ENCODE measurements around the gene EFNA3.

DNA sequence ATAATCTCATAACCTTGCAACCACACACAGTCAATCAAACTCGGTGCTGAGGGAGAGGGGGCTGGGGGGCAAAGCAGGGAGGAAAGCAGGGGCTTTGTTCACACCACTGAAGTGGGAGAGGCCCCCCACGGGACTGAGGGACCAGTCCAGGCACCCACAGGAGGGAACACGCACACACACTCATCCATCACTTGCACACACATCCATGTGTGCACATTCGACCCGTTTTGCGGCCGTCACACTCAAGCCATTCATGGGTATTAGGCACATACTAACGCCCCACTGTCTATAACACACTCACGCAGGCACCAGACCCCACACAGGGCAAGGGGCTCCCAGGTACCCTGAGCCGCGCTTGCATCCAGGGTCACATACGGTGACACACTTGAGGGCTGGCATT is 14.0 kb downstream of the EFNA3 start:
- TF ChIP-seq, protein P1, sequence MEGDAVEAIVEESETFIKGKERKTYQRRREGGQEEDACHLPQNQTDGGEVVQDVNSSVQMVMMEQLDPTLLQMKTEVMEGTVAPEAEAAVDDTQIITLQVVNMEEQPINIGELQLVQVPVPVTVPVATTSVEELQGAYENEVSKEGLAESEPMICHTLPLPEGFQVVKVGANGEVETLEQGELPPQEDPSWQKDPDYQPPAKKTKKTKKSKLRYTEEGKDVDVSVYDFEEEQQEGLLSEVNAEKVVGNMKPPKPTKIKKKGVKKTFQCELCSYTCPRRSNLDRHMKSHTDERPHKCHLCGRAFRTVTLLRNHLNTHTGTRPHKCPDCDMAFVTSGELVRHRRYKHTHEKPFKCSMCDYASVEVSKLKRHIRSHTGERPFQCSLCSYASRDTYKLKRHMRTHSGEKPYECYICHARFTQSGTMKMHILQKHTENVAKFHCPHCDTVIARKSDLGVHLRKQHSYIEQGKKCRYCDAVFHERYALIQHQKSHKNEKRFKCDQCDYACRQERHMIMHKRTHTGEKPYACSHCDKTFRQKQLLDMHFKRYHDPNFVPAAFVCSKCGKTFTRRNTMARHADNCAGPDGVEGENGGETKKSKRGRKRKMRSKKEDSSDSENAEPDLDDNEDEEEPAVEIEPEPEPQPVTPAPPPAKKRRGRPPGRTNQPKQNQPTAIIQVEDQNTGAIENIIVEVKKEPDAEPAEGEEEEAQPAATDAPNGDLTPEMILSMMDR (IDR thresholded peaks at IDR 0.05; ENCODE audit: extremely low read depth in 1 of 2, insufficient read depth in 1 of 2, low read depth in 1 of 2, low read length in 2 of 2), result no peak
- TF ChIP-seq POLR2A (IDR thresholded peaks at IDR 0.05; ENCODE audit: low read depth, low read length), result no peak
- no peak for TF ChIP-seq MYC (IDR thresholded peaks at IDR 0.05; ENCODE audit: low read depth, low read length)
- no peak for TF ChIP-seq EZH2 (IDR thresholded peaks at IDR 0.05; ENCODE audit: borderline replicate concordance, low read depth, low read length, severe bottlenecking)
- no peak for TF ChIP-seq POLR2AphosphoS5 (IDR thresholded peaks at IDR 0.05; ENCODE audit: insufficient read depth, low read depth, low read length)
- no peak for TF ChIP-seq JUN (IDR thresholded peaks at IDR 0.05; ENCODE audit: borderline replicate concordance, insufficient read depth, insufficient read length, low read depth)

All from endothelial cell of umbilical vein (primary cell).